Parathyroid adenoma (tissue), 2 donors: ENCODE results near the gene ISLR.

ENCODE experiments used
- H2AFZ ChIP-seq: fragments of 300-600 bp; sonication (generic); one replicate; pipeline ENCODE4 v1.7.0; 2017; ENCODE audit warnings: antibody characterized with exemption, mild to moderate bottlenecking
- H3K27ac ChIP-seq: fragments of 300-600 bp; sonication (generic); one replicate; pipeline ENCODE4 v1.7.0; 2017
- H3K27me3 ChIP-seq: fragments of 300-600 bp; sonication (generic); one replicate; pipeline ENCODE4 v1.7.0; 2017; ENCODE audit warnings: low read length; ENCODE audit not compliant: control insufficient read depth, insufficient read depth
- H3K36me3 ChIP-seq: fragments of 300-600 bp; sonication (generic); one replicate; pipeline ENCODE4 v1.7.0; 2017; ENCODE audit warnings: low read length; ENCODE audit not compliant: control insufficient read depth, insufficient read depth
- H3K4me1 ChIP-seq: fragments of 300-600 bp; sonication (generic); one replicate; pipeline ENCODE4 v1.7.0; 2017; ENCODE audit warnings: control low read depth
- H3K4me2 ChIP-seq: fragments of 300-600 bp; sonication (generic); one replicate; pipeline ENCODE4 v1.7.0; 2017; ENCODE audit warnings: low read length
- H3K4me3 ChIP-seq: fragments of 300-600 bp; sonication (generic); one replicate; pipeline ENCODE4 v1.7.0; 2017; ENCODE audit warnings: low read depth, low read length
- H3K79me2 ChIP-seq: fragments of 300-600 bp; sonication (generic); one replicate; pipeline ENCODE4 v1.7.0; 2017; ENCODE audit warnings: control low read depth
- H3K9ac ChIP-seq: fragments of 300-600 bp; sonication (generic); one replicate; pipeline ENCODE4 v1.7.0; 2017; ENCODE audit warnings: mild to moderate bottlenecking
- H3K9me3 ChIP-seq: fragments of 300-600 bp; sonication (generic); one replicate; pipeline ENCODE4 v1.7.0; 2017; ENCODE audit warnings: low read length; ENCODE audit not compliant: control insufficient read depth
- CTCF ChIP-seq: fragments of 300-600 bp; sonication (generic); IDR thresholded peaks from one replicate; pipeline ENCODE4 v1.7.0; 2017; ENCODE audit warnings: antibody characterized with exemption, mild to moderate bottlenecking
- donor health status: primary hyperparathyroidism.

ISLR gene

GRCh38 chr15:74206801-74207281, 33.3 kb downstream of the ISLR start:
- H3K9ac ChIP-seq = no peak overlapping the region
- H3K4me2 ChIP-seq = no peak overlapping the region
- H3K79me2 ChIP-seq = no peaks in the 10 kb centered on the region
- no peak overlapping the region for H3K27ac ChIP-seq
- H3K4me3 ChIP-seq = no peak overlapping the region
- peaks cover 7% of the 10 kb centered on the region for H3K4me1 ChIP-seq
- H3K27me3 ChIP-seq = no peaks in the 10 kb centered on the region
- no peaks in the 10 kb centered on the region for H3K9me3 ChIP-seq
- H3K36me3 ChIP-seq = no peaks in the 10 kb centered on the region
- no peak overlapping the region for H2AFZ ChIP-seq
- TF ChIP-seq CTCF = no peak

GRCh38 chr15:74207652-74208440, 34.3 kb downstream of the ISLR start:
- TF ChIP-seq CTCF = no peak
- H3K4me1 ChIP-seq = peaks cover 7% of the 10 kb centered on the region

GRCh38 chr15:74208496-74208895, 35.0 kb downstream of the ISLR start:
- H3K36me3 ChIP-seq = no peaks in the 10 kb centered on the region
- H3K9me3 ChIP-seq = no peaks in the 10 kb centered on the region
- no peak overlapping the region for H3K4me3 ChIP-seq
- no peak overlapping the region for H3K27ac ChIP-seq
- H3K27me3 ChIP-seq = no peaks in the 10 kb centered on the region
- TF ChIP-seq CTCF = no peak
- H3K9ac ChIP-seq = no peak overlapping the region
- H3K4me1 ChIP-seq = peaks cover 7% of the 10 kb centered on the region
- no peak overlapping the region for H2AFZ ChIP-seq
- no peaks in the 10 kb centered on the region for H3K79me2 ChIP-seq
- H3K4me2 ChIP-seq = no peak overlapping the region

More at GRCh38 chr15:74207652-74208440, 34.3 kb downstream of the ISLR start:
- no peak overlapping the region for H3K4me3 ChIP-seq
- H3K27ac ChIP-seq = no peak overlapping the region
- H3K9me3 ChIP-seq = no peaks in the 10 kb centered on the region
- H3K36me3 ChIP-seq = no peaks in the 10 kb centered on the region
- no peak overlapping the region for H3K4me2 ChIP-seq
- H3K27me3 ChIP-seq = no peaks in the 10 kb centered on the region
- H2AFZ ChIP-seq = no peak overlapping the region
- no peak overlapping the region for H3K9ac ChIP-seq
- H3K79me2 ChIP-seq = no peaks in the 10 kb centered on the region

- H3K27me3 ChIP-seq = no peaks in the 10 kb centered on the region
These were observed 35.5 kb downstream of the ISLR start for GRCh38 chr15:74208901-74209559.

More at GRCh38 chr15:74208901-74209559, 35.5 kb downstream of the ISLR start:
- TF ChIP-seq CTCF = no peak
- no peak overlapping the region for H2AFZ ChIP-seq
- no peaks in the 10 kb centered on the region for H3K9me3 ChIP-seq
- no peak overlapping the region for H3K4me2 ChIP-seq
- peaks cover 7% of the 10 kb centered on the region for H3K4me1 ChIP-seq
- H3K36me3 ChIP-seq = no peaks in the 10 kb centered on the region
- H3K27ac ChIP-seq = no peak overlapping the region
- no peaks in the 10 kb centered on the region for H3K79me2 ChIP-seq
- H3K9ac ChIP-seq = no peak overlapping the region
- no peak overlapping the region for H3K4me3 ChIP-seq
